ENCODE results near the gene SLFN11.

DNA sequence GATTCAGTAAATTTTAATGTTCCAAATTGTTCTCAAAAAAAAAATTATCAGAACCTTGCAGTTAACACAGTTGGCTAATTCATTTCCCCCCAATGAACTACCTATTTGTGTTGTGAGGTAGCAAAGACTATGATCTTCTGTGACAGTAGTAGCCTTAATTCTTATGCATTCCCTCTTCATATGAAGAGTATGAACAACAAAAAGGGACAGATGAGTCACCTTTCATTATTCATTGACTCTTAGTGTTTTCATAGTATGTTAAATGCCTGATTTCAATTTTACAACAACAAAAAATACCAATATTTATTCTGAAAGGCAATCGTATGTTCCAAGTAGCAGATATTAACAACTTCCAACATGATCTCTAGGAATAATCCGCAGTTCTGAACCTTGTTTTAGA, 3.6 kb upstream of the SLFN11 start:
- TF ChIP-seq, protein P1, sequence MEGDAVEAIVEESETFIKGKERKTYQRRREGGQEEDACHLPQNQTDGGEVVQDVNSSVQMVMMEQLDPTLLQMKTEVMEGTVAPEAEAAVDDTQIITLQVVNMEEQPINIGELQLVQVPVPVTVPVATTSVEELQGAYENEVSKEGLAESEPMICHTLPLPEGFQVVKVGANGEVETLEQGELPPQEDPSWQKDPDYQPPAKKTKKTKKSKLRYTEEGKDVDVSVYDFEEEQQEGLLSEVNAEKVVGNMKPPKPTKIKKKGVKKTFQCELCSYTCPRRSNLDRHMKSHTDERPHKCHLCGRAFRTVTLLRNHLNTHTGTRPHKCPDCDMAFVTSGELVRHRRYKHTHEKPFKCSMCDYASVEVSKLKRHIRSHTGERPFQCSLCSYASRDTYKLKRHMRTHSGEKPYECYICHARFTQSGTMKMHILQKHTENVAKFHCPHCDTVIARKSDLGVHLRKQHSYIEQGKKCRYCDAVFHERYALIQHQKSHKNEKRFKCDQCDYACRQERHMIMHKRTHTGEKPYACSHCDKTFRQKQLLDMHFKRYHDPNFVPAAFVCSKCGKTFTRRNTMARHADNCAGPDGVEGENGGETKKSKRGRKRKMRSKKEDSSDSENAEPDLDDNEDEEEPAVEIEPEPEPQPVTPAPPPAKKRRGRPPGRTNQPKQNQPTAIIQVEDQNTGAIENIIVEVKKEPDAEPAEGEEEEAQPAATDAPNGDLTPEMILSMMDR (conservative IDR thresholded peaks at IDR 0.05), result no peak
- no peak for TF ChIP-seq ZFX (IDR thresholded peaks at IDR 0.05)
